IPS-20b (cell line): ENCODE results near the gene ANAPC7.
"Not testable (repeated sequence)": the region's sequence is repeated elsewhere in the genome, so short reads cannot be mapped to it uniquely, and the experiment has no call there.

Experiments used
- H3K27ac ChIP-seq: one replicate; pipeline ENCODE4 v1.5.1; 2013; ENCODE audit warnings: low read length
- H3K27me3 ChIP-seq: 2 replicates; pipeline ENCODE4 v1.6.1; 2013; ENCODE audit warnings: mild to moderate bottlenecking, low read length, inconsistent platforms; ENCODE audit not compliant: insufficient read depth
- H3K36me3 ChIP-seq: 2 replicates; pipeline ENCODE4 v1.6.1; 2013; ENCODE audit warnings: low read depth, mild to moderate bottlenecking, inconsistent platforms, low read length, moderate library complexity; ENCODE audit not compliant: insufficient read depth
- H3K4me1 ChIP-seq: 2 replicates; pipeline ENCODE4 v1.6.1; 2013; ENCODE audit warnings: mild to moderate bottlenecking, control low read depth, inconsistent platforms, low read length, moderate library complexity; ENCODE audit not compliant: insufficient read depth
- H3K4me3 ChIP-seq: 2 replicates; pipeline ENCODE4 v1.5.1; 2013; ENCODE audit warnings: mild to moderate bottlenecking, low read length, inconsistent platforms
- H3K9ac ChIP-seq: 2 replicates; pipeline ENCODE4 v1.6.1; 2013; ENCODE audit warnings: low read depth, mild to moderate bottlenecking, inconsistent platforms, low read length, moderate library complexity
- H3K9me3 ChIP-seq: 2 replicates; pipeline ENCODE4 v1.6.1; 2013; ENCODE audit warnings: mild to moderate bottlenecking, low read depth, low read length, inconsistent platforms; ENCODE audit not compliant: insufficient read depth

Gene ANAPC7

DNA sequence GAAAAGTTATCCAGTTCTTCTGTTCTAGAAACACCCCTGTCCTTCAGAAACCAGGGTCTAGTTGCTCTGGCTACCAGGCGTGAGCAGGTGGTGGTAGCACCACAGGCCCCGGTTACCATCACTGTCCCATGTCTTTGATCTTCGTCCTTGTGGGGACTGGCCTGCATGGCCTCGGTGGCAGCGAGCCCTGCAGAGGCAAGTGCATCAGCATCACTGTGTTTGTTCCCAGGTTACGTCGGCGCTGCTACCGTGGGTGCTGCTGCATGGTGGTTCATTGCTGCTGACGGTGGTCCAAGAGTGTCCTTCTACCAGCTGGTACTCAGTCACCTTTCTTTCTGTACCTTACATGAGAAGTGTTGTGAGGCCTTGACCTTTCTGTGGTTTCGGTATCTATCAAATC lies 58.9 kb downstream of the ANAPC7 start:
- Histone ChIP-seq H3K9ac (no peak overlapping the region), H3K36me3 (peaks cover 100% of the 10 kb centered on the region), H3K27ac (no peak overlapping the region), H3K9me3 (no peaks in the 10 kb centered on the region), H3K4me3 (no peak overlapping the region), H3K27me3 (no peaks in the 10 kb centered on the region), H3K4me1 (no peaks in the 10 kb centered on the region)

DNA sequence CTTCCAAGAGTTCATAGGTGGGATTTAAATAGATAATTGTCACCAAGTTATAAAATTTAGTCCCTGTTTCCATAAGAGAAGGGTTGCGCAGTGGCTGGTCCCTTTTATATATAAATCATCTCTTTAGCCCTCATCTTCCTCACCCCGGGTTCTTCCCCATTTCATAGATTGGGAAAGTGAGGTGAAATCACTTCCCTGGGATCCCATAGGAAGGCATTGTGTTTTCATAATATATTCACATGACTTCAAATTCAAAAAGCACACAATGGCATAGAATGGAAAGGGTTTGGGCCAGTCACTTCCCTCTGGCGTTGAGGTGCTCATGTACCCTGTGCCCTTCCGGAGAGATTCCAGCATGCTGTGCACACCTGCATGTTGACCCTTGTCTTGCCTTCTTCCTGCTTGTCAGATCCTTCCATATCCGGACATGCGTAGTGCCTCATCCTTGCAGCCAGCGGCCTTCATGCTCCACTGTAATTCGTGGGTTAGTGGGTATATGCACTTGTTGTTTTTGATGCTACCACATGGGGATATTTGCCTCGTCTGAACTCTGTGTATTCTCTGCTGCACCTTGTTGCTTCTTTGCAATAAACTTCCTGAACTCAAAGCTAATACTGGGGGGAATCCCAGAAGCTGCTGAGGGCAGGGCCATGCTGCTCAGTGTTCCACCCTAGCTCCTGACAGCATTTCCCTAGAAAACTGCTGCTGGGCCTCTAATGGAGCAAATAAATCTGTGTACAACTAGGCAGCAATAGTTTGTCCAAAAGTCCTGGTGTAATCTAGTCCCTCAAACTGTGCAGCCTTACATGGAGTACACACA lies 59.6 kb downstream of the ANAPC7 start:
- Histone ChIP-seq H3K9ac (no peak overlapping the region), H3K4me1 (no peaks in the 10 kb centered on the region), H3K27ac (no peak overlapping the region)

DNA sequence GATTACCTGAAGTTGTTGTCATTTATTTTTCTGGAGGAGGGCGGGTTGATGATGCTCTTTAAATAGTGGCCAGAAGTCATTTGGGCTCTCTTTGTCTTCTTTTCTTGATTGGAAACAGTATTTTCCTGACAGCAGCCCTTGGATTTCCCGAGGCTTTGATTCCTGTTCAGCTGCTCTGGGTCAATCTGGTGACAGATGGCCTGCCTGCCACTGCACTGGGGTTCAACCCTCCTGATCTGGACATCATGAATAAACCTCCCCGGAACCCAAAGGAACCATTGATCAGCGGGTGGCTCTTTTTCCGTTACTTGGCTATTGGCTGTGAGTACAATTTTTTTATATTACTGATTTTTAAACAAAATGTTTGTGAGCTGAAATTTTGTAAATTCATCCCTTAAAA lies 60.4 kb downstream of the ANAPC7 start:
- Histone ChIP-seq H3K9me3 (no peaks in the 10 kb centered on the region), H3K27me3 (no peaks in the 10 kb centered on the region), H3K27ac (no peak overlapping the region), H3K4me1 (no peaks in the 10 kb centered on the region), H3K9ac (no peak overlapping the region), H3K4me3 (no peak overlapping the region), H3K36me3 (peaks cover 100% of the 10 kb centered on the region)

More for the DNA sequence above, 59.6 kb downstream of the ANAPC7 start:
- Histone ChIP-seq H3K9me3 (no peaks in the 10 kb centered on the region), H3K36me3 (peaks cover 100% of the 10 kb centered on the region), H3K4me3 (no peak overlapping the region), H3K27me3 (no peaks in the 10 kb centered on the region)

DNA sequence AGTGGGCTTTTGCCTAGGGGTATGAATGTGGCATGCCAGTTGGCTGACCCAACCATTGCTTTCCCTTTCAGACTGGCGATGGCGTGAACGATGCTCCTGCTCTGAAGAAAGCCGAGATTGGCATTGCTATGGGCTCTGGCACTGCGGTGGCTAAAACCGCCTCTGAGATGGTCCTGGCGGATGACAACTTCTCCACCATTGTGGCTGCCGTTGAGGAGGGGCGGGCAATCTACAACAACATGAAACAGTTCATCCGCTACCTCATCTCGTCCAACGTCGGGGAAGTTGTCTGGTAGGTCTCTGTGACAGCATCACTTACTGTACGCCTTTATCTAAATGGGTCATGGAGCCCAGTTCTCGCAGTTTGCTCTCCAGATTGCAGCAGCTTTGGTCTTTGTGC lies 61.4 kb downstream of the ANAPC7 start:
- Histone ChIP-seq H3K4me3 (no peak overlapping the region), H3K9me3 (no peaks in the 10 kb centered on the region), H3K9ac (no peak overlapping the region), H3K27me3 (no peaks in the 10 kb centered on the region), H3K36me3 (peaks cover 100% of the 10 kb centered on the region), H3K4me1 (no peaks in the 10 kb centered on the region), H3K27ac (no peak overlapping the region)

DNA sequence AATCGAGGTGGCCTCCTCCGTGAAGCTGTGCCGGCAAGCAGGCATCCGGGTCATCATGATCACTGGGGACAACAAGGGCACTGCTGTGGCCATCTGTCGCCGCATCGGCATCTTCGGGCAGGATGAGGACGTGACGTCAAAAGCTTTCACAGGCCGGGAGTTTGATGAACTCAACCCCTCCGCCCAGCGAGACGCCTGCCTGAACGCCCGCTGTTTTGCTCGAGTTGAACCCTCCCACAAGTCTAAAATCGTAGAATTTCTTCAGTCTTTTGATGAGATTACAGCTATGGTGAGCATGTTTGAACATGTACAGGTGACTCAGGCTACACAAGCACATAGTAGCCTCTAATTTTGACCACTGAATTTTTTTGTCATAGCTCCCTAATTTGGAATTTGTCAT lies 62.8 kb downstream of the ANAPC7 start:
- Histone ChIP-seq H3K27ac (no peak overlapping the region), H3K9me3 (no peaks in the 10 kb centered on the region), H3K36me3 (peaks cover 100% of the 10 kb centered on the region), H3K9ac (no peak overlapping the region), H3K27me3 (no peaks in the 10 kb centered on the region), H3K4me1 (no peaks in the 10 kb centered on the region), H3K4me3 (no peak overlapping the region)

DNA sequence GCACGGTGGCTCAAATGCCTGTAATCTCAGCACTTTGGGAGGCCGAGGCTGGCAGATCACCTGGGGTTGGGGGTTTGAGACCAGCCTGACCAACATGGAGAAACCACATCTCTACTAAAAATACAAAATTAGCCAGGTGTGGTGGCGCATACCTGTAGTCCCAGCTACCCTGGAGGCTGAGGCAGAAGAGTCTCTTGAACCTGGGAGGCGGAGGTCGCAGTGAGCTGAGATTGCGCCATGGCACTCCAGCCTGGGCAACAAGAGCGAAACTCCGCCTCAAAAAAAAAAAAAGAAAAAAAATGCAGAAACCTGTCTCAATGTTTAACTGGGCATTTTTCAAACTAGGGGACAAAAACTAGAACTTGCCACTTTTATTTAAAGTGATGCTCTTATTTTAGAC lies 63.2 kb downstream of the ANAPC7 start:
- H3K36me3 ChIP-seq: peaks cover 100% of the 10 kb centered on the region

DNA sequence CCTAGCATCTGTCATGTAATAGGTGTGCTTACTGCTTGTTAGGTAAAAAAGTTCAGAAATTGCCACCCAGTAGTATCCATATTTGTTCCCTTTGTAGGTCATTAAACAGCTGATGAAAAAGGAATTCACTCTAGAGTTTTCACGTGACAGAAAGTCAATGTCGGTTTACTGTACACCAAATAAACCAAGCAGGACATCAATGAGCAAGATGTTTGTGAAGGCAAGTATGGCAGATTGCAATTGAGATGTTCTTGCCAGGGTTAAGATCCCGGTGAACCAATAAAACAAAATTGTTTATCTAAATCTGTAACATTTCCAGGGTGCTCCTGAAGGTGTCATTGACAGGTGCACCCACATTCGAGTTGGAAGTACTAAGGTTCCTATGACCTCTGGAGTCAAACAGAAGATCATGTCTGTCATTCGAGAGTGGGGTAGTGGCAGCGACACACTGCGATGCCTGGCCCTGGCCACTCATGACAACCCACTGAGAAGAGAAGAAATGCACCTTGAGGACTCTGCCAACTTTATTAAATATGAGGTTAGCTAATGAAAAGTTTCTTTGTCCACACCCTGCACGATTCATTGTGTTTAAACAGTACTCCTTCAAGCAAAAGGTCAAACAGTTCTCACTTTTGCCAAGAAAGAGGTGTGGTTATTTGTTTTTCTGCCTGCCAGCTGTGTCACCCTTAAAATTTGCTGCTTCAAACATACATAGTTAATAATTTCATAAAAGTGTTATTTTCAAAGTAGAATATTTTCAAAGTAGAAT lies 64.1 kb downstream of the ANAPC7 start:
- H3K27ac ChIP-seq: no peak overlapping the region
- no peaks in the 10 kb centered on the region for H3K9me3 ChIP-seq
- H3K27me3 ChIP-seq: no peaks in the 10 kb centered on the region

More for the DNA sequence above, 63.2 kb downstream of the ANAPC7 start:
- not testable (repeated sequence) for H3K27me3 ChIP-seq, H3K9me3 ChIP-seq, H3K9ac ChIP-seq, H3K27ac ChIP-seq, H3K4me3 ChIP-seq, H3K4me1 ChIP-seq

DNA sequence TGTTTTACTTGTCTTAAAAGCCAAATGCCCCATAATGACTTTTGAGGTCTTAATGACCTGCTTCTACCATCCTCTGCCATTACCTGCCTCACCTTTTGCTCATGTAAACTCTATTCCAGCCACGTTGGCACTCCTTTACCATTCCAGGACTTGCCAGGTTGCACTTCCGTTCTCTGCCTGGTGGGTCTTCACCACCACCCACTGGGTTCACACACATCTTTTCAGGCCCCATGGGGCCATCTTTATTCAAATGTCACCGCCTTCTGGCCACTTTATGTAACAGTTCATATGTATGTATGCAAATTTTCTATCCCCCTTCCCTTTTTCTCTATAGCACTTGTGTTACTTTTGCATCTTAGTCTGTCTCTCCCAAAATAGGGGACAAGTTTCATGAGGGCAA lies 64.8 kb downstream of the ANAPC7 start:
- Histone ChIP-seq H3K9me3 (no peaks in the 10 kb centered on the region), H3K4me3 (no peak overlapping the region), H3K27ac (no peak overlapping the region), H3K27me3 (no peaks in the 10 kb centered on the region), H3K36me3 (peaks cover 100% of the 10 kb centered on the region), H3K4me1 (no peaks in the 10 kb centered on the region), H3K9ac (no peak overlapping the region)

More for the DNA sequence above, 64.1 kb downstream of the ANAPC7 start:
- Histone ChIP-seq H3K9ac (no peak overlapping the region), H3K4me1 (no peaks in the 10 kb centered on the region), H3K4me3 (no peak overlapping the region), H3K36me3 (peaks cover 100% of the 10 kb centered on the region)

DNA sequence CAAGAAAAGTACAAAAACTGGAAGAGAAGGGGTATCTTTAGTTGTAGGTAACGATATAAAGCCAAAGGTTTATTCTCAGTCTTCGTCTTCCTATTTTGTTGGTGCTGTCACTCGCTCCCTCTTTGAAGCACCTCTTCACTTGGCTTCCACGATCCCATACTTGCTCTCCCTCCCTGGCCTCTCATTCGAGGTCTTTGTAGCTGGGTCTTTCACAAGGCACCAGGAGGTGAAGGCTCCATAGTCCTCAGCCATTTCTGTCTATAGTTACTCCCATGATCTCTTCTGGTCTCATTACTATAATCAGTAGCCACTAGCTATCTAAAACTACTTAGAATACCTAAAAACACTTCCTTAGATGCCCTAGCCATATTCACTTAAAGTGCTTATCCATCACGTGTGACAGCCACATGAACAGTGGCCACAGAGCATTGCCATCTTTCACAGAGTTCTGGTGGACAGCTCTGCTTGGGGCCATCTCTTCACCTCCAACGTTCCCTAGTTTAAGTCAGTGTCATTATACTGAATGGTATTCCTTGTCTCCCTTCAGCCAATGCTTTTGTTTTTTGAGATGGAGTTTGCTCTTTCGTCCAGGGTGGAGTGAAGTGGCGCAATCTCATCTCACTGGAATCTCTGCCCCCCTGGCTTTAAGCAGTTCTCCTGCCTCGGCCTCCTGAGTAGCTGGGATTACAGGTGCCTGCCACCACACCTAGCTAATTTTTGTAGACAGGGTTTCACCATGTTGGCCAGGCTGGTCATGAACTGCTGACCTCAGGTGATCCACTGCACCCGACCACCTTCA lies 65.4 kb downstream of the ANAPC7 start:
- H3K9me3 ChIP-seq: no peaks in the 10 kb centered on the region
- no peaks in the 10 kb centered on the region for H3K4me1 ChIP-seq
- H3K27me3 ChIP-seq: no peaks in the 10 kb centered on the region
- no peak overlapping the region for H3K4me3 ChIP-seq
- H3K27ac ChIP-seq: no peak overlapping the region
- no peak overlapping the region for H3K9ac ChIP-seq
- peaks cover 100% of the 10 kb centered on the region for H3K36me3 ChIP-seq

DNA sequence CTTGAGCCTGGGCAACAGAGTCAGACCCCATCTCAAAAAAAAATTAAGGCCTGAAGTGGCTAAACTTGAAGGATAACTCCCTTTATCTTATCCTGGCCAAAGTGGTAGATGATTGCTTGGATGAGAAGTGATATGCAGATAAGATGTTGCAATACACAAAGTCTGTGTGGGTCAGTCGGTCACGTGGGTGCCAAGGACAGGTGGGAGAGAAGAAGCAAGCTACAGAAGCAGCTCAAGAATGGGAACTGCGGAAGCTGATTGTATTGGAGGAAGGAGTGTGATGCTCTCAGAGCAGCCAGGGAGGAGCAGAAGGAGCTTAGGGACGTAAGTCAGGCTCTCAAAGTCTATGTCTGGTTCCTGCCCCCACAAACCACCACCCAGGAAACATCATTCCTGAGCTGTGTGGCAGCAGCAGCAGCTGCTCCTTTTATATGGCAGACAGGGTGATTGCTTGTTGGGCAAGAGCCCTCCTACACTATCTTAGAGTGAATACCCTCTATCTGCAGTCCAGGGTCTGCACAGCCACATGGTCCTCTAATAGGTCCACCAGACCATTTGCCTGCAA lies 67.9 kb downstream of the ANAPC7 start:
- no peaks in the 10 kb centered on the region for H3K27me3 ChIP-seq
- H3K27ac ChIP-seq: no peak overlapping the region
- H3K4me1 ChIP-seq: no peaks in the 10 kb centered on the region
- H3K36me3 ChIP-seq: peaks cover 96% of the 10 kb centered on the region
- no peak overlapping the region for H3K4me3 ChIP-seq
- H3K9me3 ChIP-seq: no peaks in the 10 kb centered on the region
- H3K9ac ChIP-seq: no peak overlapping the region

DNA sequence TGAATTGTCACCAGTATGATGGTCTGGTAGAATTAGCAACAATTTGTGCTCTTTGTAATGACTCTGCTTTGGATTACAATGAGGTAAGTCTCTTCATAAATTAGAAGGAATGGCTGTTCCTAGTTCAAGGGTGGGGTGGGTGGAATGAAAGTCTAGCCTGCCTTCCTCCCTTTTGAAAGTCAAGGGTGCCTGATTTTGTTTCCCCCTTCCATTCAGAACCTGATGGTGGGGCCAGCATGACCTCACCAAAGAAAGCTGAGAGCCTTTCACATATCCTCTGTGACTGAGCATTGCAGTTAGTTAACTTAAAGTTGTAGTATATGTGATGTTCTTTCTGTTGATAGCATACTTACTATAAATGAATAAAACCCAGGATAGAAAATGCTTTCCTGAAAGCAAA lies 70.3 kb downstream of the ANAPC7 start:
- H3K27ac ChIP-seq: no peak overlapping the region
- H3K4me3 ChIP-seq: no peak overlapping the region
- H3K9ac ChIP-seq: no peak overlapping the region
- no peaks in the 10 kb centered on the region for H3K9me3 ChIP-seq
- peaks cover 95% of the 10 kb centered on the region for H3K36me3 ChIP-seq
- H3K4me1 ChIP-seq: no peaks in the 10 kb centered on the region
- H3K27me3 ChIP-seq: no peaks in the 10 kb centered on the region
